ENCODE results near the gene SHMT2. TPM values are rescaled to one million over a fixed set of nuclear protein-coding genes. Genes with fewer than 3 reads are reported as not detected.

The SHMT2 gene
- total and polyA plus RNA-seq, 2 donors (not counting 3 experiments of a cell fraction or from before 2014, with no cell fraction given) = 155 to 243 TPM

DNA sequence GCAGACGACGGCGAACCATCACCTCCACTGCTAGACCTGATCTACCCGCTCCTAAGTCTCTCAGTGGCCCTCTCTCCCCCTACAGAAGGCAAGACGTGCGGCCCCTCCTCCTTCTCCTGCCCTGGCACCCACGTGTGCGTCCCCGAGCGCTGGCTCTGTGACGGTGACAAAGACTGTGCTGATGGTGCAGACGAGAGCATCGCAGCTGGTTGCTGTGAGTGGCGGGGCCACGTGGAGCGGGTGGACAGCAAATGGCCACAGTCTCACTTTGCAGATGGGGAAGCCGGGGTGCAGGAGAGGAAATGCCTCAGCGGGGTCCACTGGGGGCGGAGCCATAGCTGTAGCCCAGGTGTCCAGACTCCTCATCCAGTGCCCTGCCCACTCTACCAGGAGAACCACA is 34.3 kb upstream of the SHMT2 start:
- no peak overlapping the region for H2AFZ ChIP-seq (ENCODE audit: low read depth, low read length)
- no TSS peak for BruUV-seq (replicated peaks)
- H3K9me3 ChIP-seq (replicated peaks; ENCODE audit: control insufficient read depth, insufficient read depth, low read length) = no peaks in the 10 kb centered on the region
- no peaks in the 10 kb centered on the region for H3K4me1 ChIP-seq (ENCODE audit: control insufficient read depth, extremely low read depth, insufficient read depth, low read length)
- H3K79me2 ChIP-seq (ENCODE audit: control insufficient read depth, insufficient read depth, low read length) = no peaks in the 10 kb centered on the region
- CTCF ChIA-PET = interaction anchor here (0.9 to 1.9 kb wide), 4 partner anchors 9 to 71 kb away, joined by 3 to 5 read pairs (median 4); no protein-coding TSS in a partner anchor
- H3K36me3 ChIP-seq (ENCODE audit: control insufficient read depth in 2 of 2, extremely low read depth in 1 of 2, insufficient read depth in 2 of 2, low read length in 2 of 2) = no peaks in the 10 kb centered on the region
- H4K20me1 ChIP-seq (replicated peaks; ENCODE audit: control insufficient read depth, extremely low read depth, insufficient read depth, low read length) = no peaks in the 10 kb centered on the region
- DNase-seq (ENCODE audit: low read depth, low spot score) (no peak), FAIRE-seq (no peak)
- no peak overlapping the region for H3K9ac ChIP-seq (replicated peaks; ENCODE audit: extremely low read depth, insufficient read depth, low read length)
- POLR2A ChIA-PET = interaction anchor here (0.5 kb wide), 1 partner anchor 174 kb away, joined by 6 read pairs; no protein-coding TSS in a partner anchor
- TF ChIP-seq JUN (IDR thresholded peaks at IDR 0.05; ENCODE audit: borderline replicate concordance, insufficient read depth, insufficient read length, low read depth) = no peak
- no peak for TF ChIP-seq MYC (IDR thresholded peaks at IDR 0.05; ENCODE audit: low read depth, low read length)
- TF ChIP-seq GATA2 (IDR thresholded peaks at IDR 0.05; ENCODE audit: insufficient read depth, insufficient read length, low read depth, low read length) = no peak
- no peak for TF ChIP-seq POLR2AphosphoS5 (IDR thresholded peaks at IDR 0.05; ENCODE audit: insufficient read depth, low read depth, low read length)
- TF ChIP-seq POLR2A (IDR thresholded peaks at IDR 0.05; ENCODE audit: low read depth, low read length) = no peak
- TF ChIP-seq FOS (IDR thresholded peaks at IDR 0.05; ENCODE audit: borderline replicate concordance, insufficient read depth, low read length) = no peak
- no peaks in the 10 kb centered on the region for H3K27me3 ChIP-seq (ENCODE audit: control insufficient read depth in 2 of 2, insufficient read depth in 2 of 2, low read length in 2 of 2)
- intact Hi-C loops (cut with micrococcal nuclease) = no loop called here
- H3K9me1 ChIP-seq (replicated peaks; ENCODE audit: control insufficient read depth, extremely low read depth, insufficient read depth, low read length) = no peaks in the 10 kb centered on the region
- H3K4me2 ChIP-seq (ENCODE audit: insufficient read depth, low read length) = no peak overlapping the region
- no peak overlapping the region for H3K4me3 ChIP-seq (replicated peaks in 1 of 3; ENCODE audit: insufficient read depth in 1 of 3, low read depth in 1 of 3, low read length in 3 of 3)
- no peak overlapping the region for H3K27ac ChIP-seq (ENCODE audit: insufficient read depth, low read depth, low read length)
- dilution Hi-C loops (cut with MboI; ENCODE audit: extremely low pct_ligation_motif_present, low sequenced_read_pairs) = no loop called here

DNA sequence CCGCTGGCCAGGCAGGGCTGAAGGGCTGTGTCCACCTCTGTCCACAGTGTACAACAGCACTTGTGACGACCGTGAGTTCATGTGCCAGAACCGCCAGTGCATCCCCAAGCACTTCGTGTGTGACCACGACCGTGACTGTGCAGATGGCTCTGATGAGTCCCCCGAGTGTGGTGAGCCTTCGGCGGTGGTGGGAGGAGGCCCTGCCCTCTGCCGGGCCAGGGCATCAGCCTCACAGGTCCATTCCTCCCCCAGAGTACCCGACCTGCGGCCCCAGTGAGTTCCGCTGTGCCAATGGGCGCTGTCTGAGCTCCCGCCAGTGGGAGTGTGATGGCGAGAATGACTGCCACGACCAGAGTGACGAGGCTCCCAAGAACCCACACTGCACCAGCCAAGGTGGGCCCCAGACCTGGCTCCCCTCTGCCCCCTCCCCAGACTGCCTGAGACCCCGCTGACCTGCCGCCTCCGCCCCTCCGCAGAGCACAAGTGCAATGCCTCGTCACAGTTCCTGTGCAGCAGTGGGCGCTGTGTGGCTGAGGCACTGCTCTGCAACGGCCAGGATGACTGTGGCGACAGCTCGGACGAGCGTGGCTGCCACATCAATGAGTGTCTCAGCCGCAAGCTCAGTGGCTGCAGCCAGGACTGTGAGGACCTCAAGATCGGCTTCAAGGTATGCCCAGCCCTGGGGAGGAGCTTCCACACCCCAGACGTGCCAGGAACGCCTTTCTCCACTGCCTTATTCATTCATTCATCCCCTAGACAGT is 33.7 kb upstream of the SHMT2 start:
- no TSS peak for BruUV-seq (replicated peaks)
- no peak for DNase-seq (ENCODE audit: low read depth, low spot score)
- POLR2A ChIA-PET = interaction anchor here (0.5 kb wide), 1 partner anchor 174 kb away, joined by 6 read pairs; no protein-coding TSS in a partner anchor
- Histone ChIP-seq H3K9me3 (replicated peaks; ENCODE audit: control insufficient read depth, insufficient read depth, low read length) (no peaks in the 10 kb centered on the region), H3K9me1 (replicated peaks; ENCODE audit: control insufficient read depth, extremely low read depth, insufficient read depth, low read length) (no peaks in the 10 kb centered on the region), H3K4me2 (ENCODE audit: insufficient read depth, low read length) (no peak overlapping the region), H4K20me1 (replicated peaks; ENCODE audit: control insufficient read depth, extremely low read depth, insufficient read depth, low read length) (no peaks in the 10 kb centered on the region), H3K79me2 (ENCODE audit: control insufficient read depth, insufficient read depth, low read length) (no peaks in the 10 kb centered on the region), H3K9ac (replicated peaks; ENCODE audit: extremely low read depth, insufficient read depth, low read length) (no peak overlapping the region), H3K36me3 (ENCODE audit: control insufficient read depth in 2 of 2, extremely low read depth in 1 of 2, insufficient read depth in 2 of 2, low read length in 2 of 2) (no peaks in the 10 kb centered on the region), H2AFZ (ENCODE audit: low read depth, low read length) (no peak overlapping the region), H3K27ac (ENCODE audit: insufficient read depth, low read depth, low read length) (no peak overlapping the region), H3K27me3 (ENCODE audit: control insufficient read depth in 2 of 2, insufficient read depth in 2 of 2, low read length in 2 of 2) (no peaks in the 10 kb centered on the region), H3K4me1 (ENCODE audit: control insufficient read depth, extremely low read depth, insufficient read depth, low read length) (no peaks in the 10 kb centered on the region), H3K4me3 (replicated peaks in 1 of 3; ENCODE audit: insufficient read depth in 1 of 3, low read depth in 1 of 3, low read length in 3 of 3) (no peak overlapping the region)
- TF ChIP-seq FOS (IDR thresholded peaks at IDR 0.05; ENCODE audit: borderline replicate concordance, insufficient read depth, low read length) (no peak), MYC (IDR thresholded peaks at IDR 0.05; ENCODE audit: low read depth, low read length) (no peak), POLR2AphosphoS5 (IDR thresholded peaks at IDR 0.05; ENCODE audit: insufficient read depth, low read depth, low read length) (no peak), EZH2 (IDR thresholded peaks at IDR 0.05; ENCODE audit: borderline replicate concordance, low read depth, low read length, severe bottlenecking) (no peak), GATA2 (IDR thresholded peaks at IDR 0.05; ENCODE audit: insufficient read depth, insufficient read length, low read depth, low read length) (no peak), JUN (IDR thresholded peaks at IDR 0.05; ENCODE audit: borderline replicate concordance, insufficient read depth, insufficient read length, low read depth) (no peak), CTCF (IDR thresholded peaks at IDR 0.05; ENCODE audit: extremely low read depth in 1 of 2, insufficient read depth in 1 of 2, low read depth in 1 of 2, low read length in 2 of 2) (no peak), POLR2A (IDR thresholded peaks at IDR 0.05; ENCODE audit: low read depth, low read length) (no peak)
- TF ChIP-seq, protein P1, sequence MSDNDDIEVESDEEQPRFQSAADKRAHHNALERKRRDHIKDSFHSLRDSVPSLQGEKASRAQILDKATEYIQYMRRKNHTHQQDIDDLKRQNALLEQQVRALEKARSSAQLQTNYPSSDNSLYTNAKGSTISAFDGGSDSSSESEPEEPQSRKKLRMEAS (IDR thresholded peaks at IDR 0.05; ENCODE audit: insufficient read depth, insufficient read length) = no peak
- FAIRE-seq = no peak
- intact Hi-C loops (cut with micrococcal nuclease) = no loop called here
- CTCF ChIA-PET = interaction anchor here (1.0 to 1.9 kb wide), 3 partner anchors 10 to 47 kb away, joined by 3 to 5 read pairs (median 4); no protein-coding TSS in a partner anchor
- dilution Hi-C loops (cut with MboI; ENCODE audit: extremely low pct_ligation_motif_present, low sequenced_read_pairs) = no loop called here
